Glutamatergic neuron (in vitro differentiated cells): ENCODE results near the gene IL6R. TPM values are rescaled to one million over a fixed set of nuclear protein-coding genes. Genes with fewer than 3 reads are reported as not detected.

Source experiments
- DNase-seq: peaks from one replicate; pipeline ENCODE4 v3.0.0; 2022
- H3K27ac Mint-ChIP-seq: one replicate; pipeline ENCODE4 v1.8.0; 2020; ENCODE audit warnings: mild to moderate bottlenecking, mixed read lengths, inconsistent platforms; ENCODE audit not compliant: unreplicated experiment
- H3K27me3 Mint-ChIP-seq: one replicate; pipeline ENCODE4 v1.8.0; 2020; ENCODE audit warnings: mild to moderate bottlenecking, moderate library complexity, mixed read lengths, inconsistent platforms; ENCODE audit not compliant: unreplicated experiment
- H3K36me3 Mint-ChIP-seq: one replicate; pipeline ENCODE4 v1.8.0; 2020; ENCODE audit warnings: mild to moderate bottlenecking, mixed read lengths, inconsistent platforms; ENCODE audit not compliant: unreplicated experiment
- H3K4me1 Mint-ChIP-seq: one replicate; pipeline ENCODE4 v1.8.0; 2020; ENCODE audit warnings: mild to moderate bottlenecking, low read depth, mixed read lengths, inconsistent platforms; ENCODE audit not compliant: unreplicated experiment
- H3K4me3 Mint-ChIP-seq: one replicate; pipeline ENCODE4 v1.8.0; 2020; ENCODE audit warnings: mild to moderate bottlenecking, mixed read lengths, inconsistent platforms; ENCODE audit not compliant: unreplicated experiment
- H3K9me3 Mint-ChIP-seq: one replicate; pipeline ENCODE4 v1.8.0; 2020; ENCODE audit warnings: mild to moderate bottlenecking, moderate library complexity, mixed read lengths, inconsistent platforms; ENCODE audit not compliant: unreplicated experiment
- total RNA-seq: library from RNA; stranded (reverse); fragmentation: NEBNext Ultra II Directional; extraction: Animal tissue kit (Norgen Biotek cat#: 25700); gene quantifications from one replicate; pipeline ENCODE4 v1.2.1, GENCODE V29; 2021; ENCODE audit not compliant: unreplicated experiment
- TF ChIP-seq, protein P1 (sequence below): fragments of 200-600 bp; sonication (generic); IDR thresholded peaks from one replicate; pipeline ENCODE4 v1.5.0; 2021; ENCODE audit not compliant: partially characterized antibody, unreplicated experiment

IL6R gene
- total RNA-seq, 1 donor from 2014 or later = 1.6 TPM

DNA sequence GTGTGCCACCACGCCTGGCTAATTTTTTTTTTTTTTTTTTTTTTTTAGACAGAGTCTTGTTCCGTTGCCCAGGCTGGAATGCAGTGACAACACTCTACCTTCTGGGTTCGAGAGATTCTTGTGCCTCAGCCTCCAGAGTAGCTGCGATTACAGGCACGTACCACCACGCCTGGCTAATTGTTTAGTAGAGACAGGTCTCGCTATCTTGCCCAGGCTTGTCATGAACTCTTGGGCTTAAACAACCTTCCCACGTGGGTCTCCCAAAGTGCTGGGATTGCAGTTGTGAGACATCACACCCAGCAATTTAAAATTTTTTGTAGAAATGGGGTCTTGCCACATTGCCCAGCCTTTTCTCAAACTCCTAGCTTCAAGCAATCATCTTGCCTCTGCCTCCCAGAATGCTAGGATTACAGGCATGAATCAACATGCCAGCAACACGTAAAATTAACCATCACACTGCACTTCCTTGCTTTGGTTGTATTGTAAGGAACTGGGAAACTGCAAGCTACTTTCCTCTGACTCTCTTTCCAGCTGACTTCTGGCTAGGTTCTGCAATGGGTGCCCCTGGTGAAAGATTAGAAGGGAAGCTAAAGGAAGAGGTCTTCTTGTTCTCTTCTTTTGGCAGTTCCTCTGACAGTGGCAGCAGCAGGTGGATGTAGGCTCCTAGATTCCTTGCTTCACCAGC lies 13.9 kb upstream of the IL6R start:
- peaks cover 5% of the 10 kb centered on the region for H3K27me3 Mint-ChIP-seq
- no peaks in the 10 kb centered on the region for H3K4me1 Mint-ChIP-seq
- H3K27ac Mint-ChIP-seq = no peak overlapping the region
- H3K9me3 Mint-ChIP-seq = peaks cover 4% of the 10 kb centered on the region
- DNase-seq = no peak
- no peak overlapping the region for H3K4me3 Mint-ChIP-seq
- no peaks in the 10 kb centered on the region for H3K36me3 Mint-ChIP-seq
- TF ChIP-seq, protein P1, sequence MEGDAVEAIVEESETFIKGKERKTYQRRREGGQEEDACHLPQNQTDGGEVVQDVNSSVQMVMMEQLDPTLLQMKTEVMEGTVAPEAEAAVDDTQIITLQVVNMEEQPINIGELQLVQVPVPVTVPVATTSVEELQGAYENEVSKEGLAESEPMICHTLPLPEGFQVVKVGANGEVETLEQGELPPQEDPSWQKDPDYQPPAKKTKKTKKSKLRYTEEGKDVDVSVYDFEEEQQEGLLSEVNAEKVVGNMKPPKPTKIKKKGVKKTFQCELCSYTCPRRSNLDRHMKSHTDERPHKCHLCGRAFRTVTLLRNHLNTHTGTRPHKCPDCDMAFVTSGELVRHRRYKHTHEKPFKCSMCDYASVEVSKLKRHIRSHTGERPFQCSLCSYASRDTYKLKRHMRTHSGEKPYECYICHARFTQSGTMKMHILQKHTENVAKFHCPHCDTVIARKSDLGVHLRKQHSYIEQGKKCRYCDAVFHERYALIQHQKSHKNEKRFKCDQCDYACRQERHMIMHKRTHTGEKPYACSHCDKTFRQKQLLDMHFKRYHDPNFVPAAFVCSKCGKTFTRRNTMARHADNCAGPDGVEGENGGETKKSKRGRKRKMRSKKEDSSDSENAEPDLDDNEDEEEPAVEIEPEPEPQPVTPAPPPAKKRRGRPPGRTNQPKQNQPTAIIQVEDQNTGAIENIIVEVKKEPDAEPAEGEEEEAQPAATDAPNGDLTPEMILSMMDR = no peak

DNA sequence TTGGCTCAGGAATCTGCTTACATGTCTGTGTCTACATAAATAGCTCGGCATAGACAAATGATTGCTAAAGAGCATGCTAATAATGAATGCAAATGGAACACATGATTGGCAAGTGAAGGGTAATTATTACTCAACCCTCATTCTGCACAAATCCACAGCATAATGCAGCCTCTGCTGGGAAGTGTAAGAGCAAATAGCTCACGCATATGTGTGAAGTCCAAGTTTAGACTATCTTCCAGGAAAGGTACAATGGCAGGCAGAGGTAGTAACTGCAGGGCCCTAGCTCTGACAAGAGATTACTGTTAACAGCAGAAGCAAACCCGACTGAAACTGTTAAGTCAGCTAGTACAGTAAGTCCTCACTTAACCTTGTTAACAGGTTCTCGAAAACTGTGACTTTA lies 7.0 kb upstream of the IL6R start:
- Mint-ChIP-seq H3K9me3 (peaks cover 1% of the 10 kb centered on the region), H3K4me1 (no peaks in the 10 kb centered on the region), H3K4me3 (no peak overlapping the region), H3K36me3 (no peaks in the 10 kb centered on the region), H3K27ac (no peak overlapping the region), H3K27me3 (no peaks in the 10 kb centered on the region)
- TF ChIP-seq, protein P1 = no peak
- no peak for DNase-seq

DNA sequence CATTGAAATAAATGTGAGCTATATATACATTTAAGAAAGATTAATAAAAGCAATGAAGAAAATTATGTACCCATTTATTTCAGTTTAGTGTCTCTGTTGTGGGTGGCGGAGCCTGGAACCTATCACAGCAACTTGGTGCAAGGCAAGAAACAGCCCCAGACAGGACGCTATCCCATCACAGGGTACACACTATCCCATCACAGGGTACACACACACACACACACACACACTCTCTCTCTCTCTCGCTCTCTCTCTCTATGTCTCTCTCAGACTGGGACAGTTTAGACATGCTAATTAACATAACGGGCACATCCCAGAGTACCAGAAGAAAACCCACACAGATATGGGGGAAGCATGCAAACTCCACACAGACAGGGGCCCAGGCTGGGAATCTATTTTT lies 6.5 kb upstream of the IL6R start:
- H3K9me3 Mint-ChIP-seq = peaks cover 1% of the 10 kb centered on the region
- no peaks in the 10 kb centered on the region for H3K4me1 Mint-ChIP-seq
- no peaks in the 10 kb centered on the region for H3K27me3 Mint-ChIP-seq
- no peaks in the 10 kb centered on the region for H3K36me3 Mint-ChIP-seq
- no peak for DNase-seq
- H3K4me3 Mint-ChIP-seq = no peak overlapping the region
- TF ChIP-seq, protein P1 = no peak
- no peak overlapping the region for H3K27ac Mint-ChIP-seq

DNA sequence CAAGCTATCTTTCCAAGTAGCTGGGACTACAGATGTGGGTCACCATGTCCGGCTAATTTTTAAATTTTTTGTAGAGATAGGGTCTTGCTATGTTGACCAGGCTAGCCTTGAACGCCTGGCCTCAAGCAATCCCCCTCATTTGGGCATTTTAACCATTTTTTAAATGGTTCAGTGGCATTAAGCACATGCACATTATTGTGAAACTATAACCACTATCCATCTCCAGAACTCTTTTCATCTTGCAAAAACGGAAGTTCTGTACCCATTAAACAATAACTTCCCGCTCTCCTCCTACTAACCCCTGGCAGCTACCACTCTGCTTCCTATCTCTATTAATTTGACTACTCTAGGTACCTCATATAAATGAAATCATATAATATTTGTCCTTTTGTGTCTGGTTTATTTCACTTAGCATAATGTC lies 4.8 kb upstream of the IL6R start:
- no peak for DNase-seq
- H3K4me3 Mint-ChIP-seq = no peak overlapping the region
- H3K36me3 Mint-ChIP-seq = no peaks in the 10 kb centered on the region
- peaks cover 1% of the 10 kb centered on the region for H3K9me3 Mint-ChIP-seq
- TF ChIP-seq, protein P1 = no peak
- peaks cover 3% of the 10 kb centered on the region for H3K27me3 Mint-ChIP-seq
- no peak overlapping the region for H3K27ac Mint-ChIP-seq
- no peaks in the 10 kb centered on the region for H3K4me1 Mint-ChIP-seq

DNA sequence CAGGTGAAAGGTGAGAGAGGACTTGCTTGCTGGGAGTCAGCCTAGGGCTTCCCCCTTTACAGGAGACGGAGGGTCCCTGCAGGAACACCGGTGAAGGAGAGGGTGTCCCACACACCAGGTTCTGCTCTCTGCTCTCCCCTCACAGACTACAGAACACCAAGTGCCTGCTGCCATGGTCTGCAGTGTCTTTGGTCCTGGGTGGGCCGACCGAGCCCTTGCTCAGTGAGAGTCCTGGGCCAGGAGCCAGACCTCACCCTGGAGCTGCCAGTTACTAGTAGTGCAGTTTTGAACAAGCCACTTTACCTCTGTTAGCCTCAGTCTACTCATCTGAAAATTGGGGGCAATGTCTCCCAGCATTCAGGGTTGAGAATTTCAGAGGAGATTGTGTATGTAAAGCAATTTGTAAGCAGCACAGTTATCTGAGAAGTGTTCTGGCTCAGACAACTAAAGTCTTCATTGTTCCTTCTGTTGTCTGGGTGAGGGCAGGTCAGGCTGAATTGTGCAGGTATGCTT lies 2.7 kb upstream of the IL6R start:
- no peak for DNase-seq
- Mint-ChIP-seq H3K9me3 (peaks cover 1% of the 10 kb centered on the region), H3K4me1 (no peaks in the 10 kb centered on the region), H3K36me3 (no peaks in the 10 kb centered on the region), H3K27me3 (peaks cover 7% of the 10 kb centered on the region), H3K4me3 (no peak overlapping the region), H3K27ac (no peak overlapping the region)
- TF ChIP-seq, protein P1 = no peak
